Measurements from ENCODE around the gene SLC44A5.

The SLC44A5 gene

GRCh38 chr1:75554870-75555269 is 56.0 kb downstream of the SLC44A5 start:
- H3K4me3 ChIP-seq (ENCODE audit: low read depth, low read length) = no peak overlapping the region
- no peak for DNase-seq (ENCODE audit: low read depth)

GRCh38 chr1:75554181-75554580 is 56.7 kb downstream of the SLC44A5 start:
- TF ChIP-seq CTCF (IDR thresholded peaks at IDR 0.05; ENCODE audit: low read depth, low read length) (no peak), MYC (IDR thresholded peaks at IDR 0.05; ENCODE audit: low read depth, low read length) (no peak), POLR2A (IDR thresholded peaks at IDR 0.05; ENCODE audit: extremely low read depth, insufficient read length) (no peak), MAX (IDR thresholded peaks at IDR 0.05; ENCODE audit: low read depth, low read length) (no peak)
- no peak for DNase-seq (ENCODE audit: low read depth)
- H3K4me3 ChIP-seq (ENCODE audit: low read depth, low read length) = no peak overlapping the region

More at GRCh38 chr1:75554870-75555269, 56.0 kb downstream of the SLC44A5 start:
- TF ChIP-seq CTCF (IDR thresholded peaks at IDR 0.05; ENCODE audit: low read depth, low read length) = no peak
- TF ChIP-seq MYC (IDR thresholded peaks at IDR 0.05; ENCODE audit: low read depth, low read length) = no peak
- TF ChIP-seq MAX (IDR thresholded peaks at IDR 0.05; ENCODE audit: low read depth, low read length) = no peak
- no peak for TF ChIP-seq POLR2A (IDR thresholded peaks at IDR 0.05; ENCODE audit: extremely low read depth, insufficient read length)

GRCh38 chr1:75550559-75550958 is 60.4 kb downstream of the SLC44A5 start:
- no peak overlapping the region for H3K4me3 ChIP-seq (ENCODE audit: low read depth, low read length)
- no peak for TF ChIP-seq MAX (IDR thresholded peaks at IDR 0.05; ENCODE audit: low read depth, low read length)
- TF ChIP-seq POLR2A (IDR thresholded peaks at IDR 0.05; ENCODE audit: extremely low read depth, insufficient read length) = no peak
- TF ChIP-seq MYC (IDR thresholded peaks at IDR 0.05; ENCODE audit: low read depth, low read length) = no peak
- TF ChIP-seq CTCF (IDR thresholded peaks at IDR 0.05; ENCODE audit: low read depth, low read length) = no peak
- DNase-seq (ENCODE audit: low read depth) = no peak

GRCh38 chr1:75548721-75549480 is 62.0 kb downstream of the SLC44A5 start:
- no peak for TF ChIP-seq POLR2A (IDR thresholded peaks at IDR 0.05; ENCODE audit: extremely low read depth, insufficient read length)
- no peak for TF ChIP-seq MAX (IDR thresholded peaks at IDR 0.05; ENCODE audit: low read depth, low read length)
- no peak for TF ChIP-seq CTCF (IDR thresholded peaks at IDR 0.05; ENCODE audit: low read depth, low read length)
- no peak for TF ChIP-seq MYC (IDR thresholded peaks at IDR 0.05; ENCODE audit: low read depth, low read length)
- no peak overlapping the region for H3K4me3 ChIP-seq (ENCODE audit: low read depth, low read length)
- DNase-seq (ENCODE audit: low read depth) = no peak

- DNase-seq (ENCODE audit: low read depth) = no peak
- no peak overlapping the region for H3K4me3 ChIP-seq (ENCODE audit: low read depth, low read length)
- TF ChIP-seq MAX (IDR thresholded peaks at IDR 0.05; ENCODE audit: low read depth, low read length) = no peak
- no peak for TF ChIP-seq CTCF (IDR thresholded peaks at IDR 0.05; ENCODE audit: low read depth, low read length)
- TF ChIP-seq MYC (IDR thresholded peaks at IDR 0.05; ENCODE audit: low read depth, low read length) = no peak
- no peak for TF ChIP-seq POLR2A (IDR thresholded peaks at IDR 0.05; ENCODE audit: extremely low read depth, insufficient read length)
Measured at GRCh38 chr1:75543705-75544104, 67.2 kb downstream of the SLC44A5 start.
